ENCODE measurements around the gene DZIP1.

DNA sequence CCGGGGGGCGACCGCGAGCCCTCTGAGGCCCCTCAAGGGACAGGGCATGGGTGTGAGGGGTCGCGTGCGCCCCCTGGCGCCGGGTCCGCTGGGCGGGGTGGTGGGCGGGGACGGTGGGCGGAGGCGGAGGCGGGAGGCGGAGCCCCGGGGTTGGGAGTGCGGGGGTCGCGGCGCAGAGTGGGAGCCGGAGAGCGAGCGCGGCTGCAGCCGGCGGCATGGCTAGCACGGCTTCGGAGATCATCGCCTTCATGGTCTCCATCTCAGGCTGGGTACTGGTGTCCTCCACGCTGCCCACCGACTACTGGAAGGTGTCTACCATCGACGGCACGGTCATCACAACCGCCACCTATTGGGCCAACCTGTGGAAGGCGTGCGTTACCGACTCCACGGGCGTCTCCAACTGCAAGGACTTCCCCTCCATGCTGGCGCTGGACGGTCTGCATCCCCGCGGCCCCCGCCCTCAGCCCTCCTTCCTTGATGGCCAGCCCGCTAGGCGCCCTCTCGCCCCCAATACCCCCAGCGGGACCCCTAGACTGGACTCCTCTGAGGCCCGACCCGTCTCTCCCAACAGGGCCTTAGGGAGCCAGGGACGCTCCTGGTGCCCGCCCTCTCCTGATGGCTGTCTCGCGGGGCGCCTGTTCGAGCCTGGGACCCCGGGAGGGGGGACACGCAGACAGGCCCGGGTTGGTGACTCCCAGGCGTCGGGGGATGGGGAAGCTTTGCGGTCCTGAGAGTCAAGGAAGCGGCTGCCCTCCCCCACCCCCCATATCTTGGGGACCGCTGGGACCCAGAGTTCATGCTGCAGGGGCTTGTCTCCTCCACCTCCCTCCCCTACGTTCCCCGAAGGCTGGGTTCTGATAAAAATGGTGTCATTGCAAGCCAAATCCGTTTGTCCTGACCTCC is 91.7 kb downstream of the DZIP1 start, which contains the start of gene CLDN10:
- TF ChIP-seq, protein P1, sequence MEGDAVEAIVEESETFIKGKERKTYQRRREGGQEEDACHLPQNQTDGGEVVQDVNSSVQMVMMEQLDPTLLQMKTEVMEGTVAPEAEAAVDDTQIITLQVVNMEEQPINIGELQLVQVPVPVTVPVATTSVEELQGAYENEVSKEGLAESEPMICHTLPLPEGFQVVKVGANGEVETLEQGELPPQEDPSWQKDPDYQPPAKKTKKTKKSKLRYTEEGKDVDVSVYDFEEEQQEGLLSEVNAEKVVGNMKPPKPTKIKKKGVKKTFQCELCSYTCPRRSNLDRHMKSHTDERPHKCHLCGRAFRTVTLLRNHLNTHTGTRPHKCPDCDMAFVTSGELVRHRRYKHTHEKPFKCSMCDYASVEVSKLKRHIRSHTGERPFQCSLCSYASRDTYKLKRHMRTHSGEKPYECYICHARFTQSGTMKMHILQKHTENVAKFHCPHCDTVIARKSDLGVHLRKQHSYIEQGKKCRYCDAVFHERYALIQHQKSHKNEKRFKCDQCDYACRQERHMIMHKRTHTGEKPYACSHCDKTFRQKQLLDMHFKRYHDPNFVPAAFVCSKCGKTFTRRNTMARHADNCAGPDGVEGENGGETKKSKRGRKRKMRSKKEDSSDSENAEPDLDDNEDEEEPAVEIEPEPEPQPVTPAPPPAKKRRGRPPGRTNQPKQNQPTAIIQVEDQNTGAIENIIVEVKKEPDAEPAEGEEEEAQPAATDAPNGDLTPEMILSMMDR (IDR thresholded peaks at IDR 0.05), result no peak
- no peak for TF ChIP-seq POLR2AphosphoS5 (IDR thresholded peaks at IDR 0.05)

Data from transverse colon (tissue), 4 donors.